LNCaP clone FGC (cell line): Measurements from ENCODE around the gene PTCH2.

ENCODE experiments used
- DNase-seq: peaks from one replicate; pipeline ENCODE4 v3.0.0-alpha.2; 2011; ENCODE audit warnings: low read depth
- H3K4me3 ChIP-seq: 2 replicates; pipeline ENCODE4 v1.5.1; 2011; ENCODE audit warnings: mild to moderate bottlenecking, low read depth, low read length, control low read depth
- CTCF ChIP-seq: IDR thresholded peaks from 2 replicates; pipeline ENCODE4 v1.5.1; 2012; ENCODE audit warnings: mild to moderate bottlenecking; ENCODE audit not compliant: control insufficient read depth, insufficient read depth; ENCODE audit errors: extremely low read depth

The PTCH2 gene

DNA sequence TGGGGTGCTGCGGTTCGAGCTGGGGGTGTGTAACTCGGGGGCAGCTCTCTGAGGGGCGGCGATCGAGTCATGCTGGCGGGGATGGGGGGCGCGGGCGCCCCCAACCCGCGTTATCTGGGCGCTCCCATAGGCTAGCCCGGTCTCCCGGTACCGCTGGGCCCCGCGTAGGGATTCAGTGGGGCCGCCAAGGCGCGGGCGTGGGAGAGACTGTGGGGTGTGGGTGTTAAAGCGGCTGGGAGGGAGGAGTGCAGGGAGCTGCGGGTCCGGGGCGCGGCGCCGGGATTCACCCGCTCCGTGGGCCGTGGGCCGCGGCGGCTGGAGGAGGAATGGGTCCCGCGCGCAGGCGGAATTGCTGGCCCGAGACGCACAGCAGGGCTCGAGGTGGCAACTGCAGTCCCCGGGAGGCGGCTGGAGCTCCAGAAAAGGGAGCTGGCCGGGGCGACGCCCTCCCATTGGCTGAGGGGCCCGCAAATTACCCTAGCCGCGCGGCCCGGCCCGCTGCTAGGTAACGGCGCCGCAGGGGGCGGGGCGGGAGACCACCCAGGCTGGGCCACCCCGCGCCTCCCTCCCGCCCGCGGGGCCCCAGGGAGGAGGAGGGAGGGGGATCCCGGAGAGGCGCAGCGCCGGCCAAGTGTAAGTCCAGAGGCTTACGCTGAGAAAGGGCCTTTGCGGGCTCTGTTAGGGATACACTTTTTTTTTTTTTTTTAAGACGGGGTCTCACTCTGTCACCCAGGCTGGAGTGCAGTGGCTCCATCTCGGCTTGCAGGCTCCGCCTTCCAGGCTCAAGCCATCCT is at the start of gene PTCH2:
Gene PTCH2 (minus strand): TSS at position 392 of the 794 bp plus-strand sequence. CDS start 321 bp downstream, at position 71.
- no peak within 1 kb of the TSS for H3K4me3 ChIP-seq
- no peak for DNase-seq
- TF ChIP-seq CTCF: no peak

GRCh38 chr1:44890007-44890406 is 47.0 kb upstream of the PTCH2 start:
- no peak for DNase-seq

GRCh38 chr1:44885406-44885805 is 42.4 kb upstream of the PTCH2 start:
- TF ChIP-seq CTCF: no peak
- no peak overlapping the region for H3K4me3 ChIP-seq
- DNase-seq: no peak

More at GRCh38 chr1:44890007-44890406, 47.0 kb upstream of the PTCH2 start:
- no peak for TF ChIP-seq CTCF
- no peak overlapping the region for H3K4me3 ChIP-seq

DNA sequence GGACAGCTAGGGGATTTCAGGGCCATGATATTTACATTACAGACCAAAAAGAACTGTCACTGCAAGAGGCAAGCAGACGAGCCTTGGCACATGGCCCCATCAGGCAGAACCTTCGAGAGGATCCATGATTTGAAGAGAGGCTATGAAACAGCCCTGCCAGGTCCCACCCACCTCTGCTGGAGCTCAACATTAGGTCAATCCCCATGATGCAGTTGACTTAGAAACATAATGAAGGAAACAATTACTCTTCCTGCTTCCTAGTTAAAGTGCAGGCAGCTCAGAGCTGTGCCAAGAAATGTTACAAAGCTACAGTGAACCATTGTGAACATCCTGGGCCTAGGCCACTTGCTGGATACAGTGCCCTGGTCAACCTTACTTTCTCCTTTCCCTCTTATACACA is 41.7 kb upstream of the PTCH2 start:
- H3K4me3 ChIP-seq: no peak overlapping the region
- no peak for TF ChIP-seq CTCF
- no peak for DNase-seq

GRCh38 chr1:44881011-44881632 is 38.1 kb upstream of the PTCH2 start:
- no peak for DNase-seq
- no peak overlapping the region for H3K4me3 ChIP-seq
- no peak for TF ChIP-seq CTCF

DNA sequence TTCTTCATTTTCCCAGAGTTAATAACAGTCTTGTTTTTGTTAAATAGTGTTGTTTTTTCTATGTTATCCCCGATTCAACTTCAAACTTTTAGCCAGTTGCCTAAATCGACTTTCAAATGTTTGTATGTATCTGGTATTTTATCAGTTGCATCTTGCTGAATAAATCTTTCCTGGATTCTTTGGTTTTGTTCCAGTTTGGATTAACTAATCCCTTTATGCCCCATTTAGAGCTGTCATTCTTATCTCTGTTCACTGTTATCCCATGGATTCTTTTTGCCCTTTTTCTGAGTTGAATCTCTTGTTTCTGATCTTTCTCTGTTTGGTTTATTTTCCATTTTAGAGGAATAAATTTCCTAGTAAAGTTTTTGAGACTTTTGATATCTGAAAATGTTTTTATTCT is 31.1 kb upstream of the PTCH2 start:
- DNase-seq: no peak
- no peak overlapping the region for H3K4me3 ChIP-seq
- TF ChIP-seq CTCF: no peak
